DOHH2 (cell line): ENCODE data around the gene JMJD8.

Experiments used
- EZH2phosphoT487 ChIP-seq: fragments of 200-600 bp; sonication (generic); IDR thresholded peaks from 2 replicates; pipeline ENCODE4 v1.6.1; 2017; ENCODE audit warnings: borderline replicate concordance, mild to moderate bottlenecking, antibody characterized with exemption, low read length, moderate library complexity, mixed read lengths
- TF ChIP-seq, protein P1 (sequence below): fragments of 200-600 bp; sonication (generic); IDR thresholded peaks from one replicate; pipeline ENCODE4 v1.5.1; 2014; ENCODE audit warnings: antibody characterized with exemption, mild to moderate bottlenecking, low read depth, low read length; ENCODE audit not compliant: poor library complexity, severe bottlenecking

DNA sequence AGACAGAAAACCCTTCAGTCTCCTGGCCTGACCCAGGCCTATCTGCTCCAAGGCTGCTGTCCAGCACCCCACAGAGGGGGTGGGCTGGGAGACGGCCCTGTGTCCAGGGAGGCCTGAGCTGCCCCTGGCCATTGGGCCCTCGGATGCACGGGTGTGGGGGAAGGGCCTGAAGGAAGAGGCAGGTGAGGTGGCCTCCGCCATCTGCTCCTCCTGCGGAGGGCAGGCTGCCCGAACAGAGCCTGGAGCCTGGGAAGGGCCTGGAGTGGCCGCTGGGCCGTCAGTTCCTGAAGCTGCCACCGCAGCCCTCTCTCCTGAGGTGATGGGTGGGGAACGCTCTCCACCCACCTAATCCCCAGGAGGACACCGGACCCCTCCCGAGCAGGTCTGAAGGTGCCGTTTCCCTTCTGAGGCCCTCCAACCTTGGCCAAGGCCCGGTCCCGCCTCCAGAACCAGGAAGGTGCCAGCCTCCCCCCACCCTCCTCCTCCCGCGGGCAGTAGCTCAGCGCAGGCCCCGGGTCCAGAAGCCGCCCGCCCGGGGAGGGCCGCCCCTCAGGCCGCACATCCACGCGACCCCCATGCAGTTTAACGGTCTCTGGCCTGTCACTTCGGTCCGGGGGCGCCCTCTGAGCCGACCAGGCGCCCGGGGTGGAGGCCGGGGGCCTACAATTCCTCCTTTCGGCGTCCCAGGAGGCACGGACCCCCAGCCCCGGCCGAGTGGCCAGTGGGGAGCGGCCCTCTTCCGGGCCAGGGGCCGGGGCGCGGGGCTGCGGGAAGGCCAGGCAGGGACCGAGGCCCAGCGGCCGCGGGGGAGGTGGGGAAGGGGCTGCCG, 20.6 kb upstream of the JMJD8 start:
- TF ChIP-seq, protein P1, sequence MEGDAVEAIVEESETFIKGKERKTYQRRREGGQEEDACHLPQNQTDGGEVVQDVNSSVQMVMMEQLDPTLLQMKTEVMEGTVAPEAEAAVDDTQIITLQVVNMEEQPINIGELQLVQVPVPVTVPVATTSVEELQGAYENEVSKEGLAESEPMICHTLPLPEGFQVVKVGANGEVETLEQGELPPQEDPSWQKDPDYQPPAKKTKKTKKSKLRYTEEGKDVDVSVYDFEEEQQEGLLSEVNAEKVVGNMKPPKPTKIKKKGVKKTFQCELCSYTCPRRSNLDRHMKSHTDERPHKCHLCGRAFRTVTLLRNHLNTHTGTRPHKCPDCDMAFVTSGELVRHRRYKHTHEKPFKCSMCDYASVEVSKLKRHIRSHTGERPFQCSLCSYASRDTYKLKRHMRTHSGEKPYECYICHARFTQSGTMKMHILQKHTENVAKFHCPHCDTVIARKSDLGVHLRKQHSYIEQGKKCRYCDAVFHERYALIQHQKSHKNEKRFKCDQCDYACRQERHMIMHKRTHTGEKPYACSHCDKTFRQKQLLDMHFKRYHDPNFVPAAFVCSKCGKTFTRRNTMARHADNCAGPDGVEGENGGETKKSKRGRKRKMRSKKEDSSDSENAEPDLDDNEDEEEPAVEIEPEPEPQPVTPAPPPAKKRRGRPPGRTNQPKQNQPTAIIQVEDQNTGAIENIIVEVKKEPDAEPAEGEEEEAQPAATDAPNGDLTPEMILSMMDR: no peak
- no peak for TF ChIP-seq EZH2phosphoT487
